ENCODE measurements around the gene OSBPL10. TPM values are rescaled to one million over a fixed set of nuclear protein-coding genes. Genes with fewer than 3 reads are reported as not detected.
"Not testable (repeated sequence)": the region's sequence is repeated elsewhere in the genome, so short reads cannot be mapped to it uniquely, and the experiment has no call there.

Gene OSBPL10
- total RNA-seq, 2 donors from 2014 or later, result 4.2 to 8.2 TPM

DNA sequence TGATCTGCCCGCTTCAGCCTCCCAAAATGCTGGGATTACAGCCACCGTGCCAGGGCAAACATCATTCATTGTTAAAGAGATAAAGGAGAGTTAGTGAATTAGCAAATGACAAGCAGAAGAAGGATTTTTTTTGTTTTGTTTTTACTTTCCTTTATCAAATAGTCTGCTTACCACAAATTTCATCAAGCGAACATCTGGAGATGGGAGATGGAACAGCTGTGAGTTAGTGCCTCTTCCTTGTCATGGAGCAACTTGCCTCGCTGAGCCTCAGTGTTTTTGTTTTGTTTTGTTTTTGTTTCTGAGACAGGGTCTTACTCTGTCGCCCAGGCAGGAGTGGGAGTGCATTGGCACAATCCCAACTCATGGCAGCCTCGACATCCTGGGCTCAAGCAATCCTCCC, 16.4 kb upstream of the OSBPL10 start:
- DNase-seq (ENCODE audit: low spot score), result no peak
- H3K4me1 ChIP-seq, result no peaks in the 10 kb centered on the region
- H3K27ac ChIP-seq, result no peak overlapping the region
- H3K36me3 ChIP-seq, result no peaks in the 10 kb centered on the region
- H3K27me3 ChIP-seq, result no peaks in the 10 kb centered on the region
- TF ChIP-seq CTCF (IDR thresholded peaks at IDR 0.05), result no peak
- no peaks in the 10 kb centered on the region for H3K9me3 ChIP-seq
- no peak overlapping the region for H3K4me3 ChIP-seq

DNA sequence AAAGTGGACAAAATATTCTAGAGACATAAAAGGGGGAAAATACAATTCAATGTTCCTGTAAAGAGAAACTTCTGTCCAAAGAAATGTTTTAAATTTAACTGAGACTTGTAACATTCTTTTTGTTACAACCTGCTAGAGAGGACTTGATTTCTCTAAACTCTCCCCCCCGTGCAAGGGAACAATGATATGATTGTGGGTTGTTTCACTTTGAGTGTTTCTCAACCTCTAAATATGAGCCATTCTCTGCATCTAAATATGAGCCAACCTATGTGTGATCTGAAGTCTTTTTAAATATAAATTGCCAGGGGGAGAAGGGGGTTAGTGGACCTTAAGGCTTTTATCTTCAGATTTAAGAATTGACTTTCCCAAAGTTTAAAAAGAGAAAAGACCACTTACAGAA, 15.1 kb upstream of the OSBPL10 start:
- Histone ChIP-seq H3K4me3 (no peak overlapping the region), H3K4me1 (no peaks in the 10 kb centered on the region), H3K9me3 (peaks cover 0 to 6% of the 10 kb centered on the region in 2 donors), H3K36me3 (no peaks in the 10 kb centered on the region), H3K27me3 (no peaks in the 10 kb centered on the region), H3K27ac (no peak overlapping the region)
- TF ChIP-seq CTCF (IDR thresholded peaks at IDR 0.05), result no peak
- no peak for DNase-seq (ENCODE audit: low spot score)

GRCh38 chr3:31995026-31995425, 14.0 kb upstream of the OSBPL10 start:
- H3K27me3 ChIP-seq; H3K27ac ChIP-seq; H3K4me3 ChIP-seq; DNase-seq (ENCODE audit: low spot score); H3K4me1 ChIP-seq; H3K36me3 ChIP-seq: not testable (repeated sequence)
- peaks cover 0 to 16% of the 10 kb centered on the region in 2 donors for H3K9me3 ChIP-seq

DNA sequence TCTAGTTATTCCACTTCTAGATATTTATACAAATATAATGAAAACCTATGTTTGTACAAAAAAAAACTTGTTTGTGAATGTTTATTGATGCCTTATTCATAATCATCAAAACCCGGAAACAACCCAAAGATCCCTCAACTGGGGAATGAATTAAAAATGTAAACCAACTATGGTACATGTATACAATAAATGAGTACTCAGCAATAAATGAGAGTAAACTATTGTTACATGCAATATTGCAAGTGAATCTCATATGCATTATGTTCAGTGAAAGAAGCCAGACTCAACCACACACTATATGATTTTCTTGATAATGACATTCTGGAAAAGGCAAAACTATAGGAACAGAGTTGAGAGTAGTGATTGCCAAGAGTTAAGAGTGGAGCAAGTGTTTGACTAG, 12.8 kb upstream of the OSBPL10 start:
- DNase-seq (ENCODE audit: low spot score), result no peak
- no peaks in the 10 kb centered on the region for H3K36me3 ChIP-seq
- H3K4me3 ChIP-seq, result no peak overlapping the region
- H3K27me3 ChIP-seq, result no peaks in the 10 kb centered on the region
- no peak overlapping the region for H3K27ac ChIP-seq
- peaks cover 0 to 28% of the 10 kb centered on the region in 2 donors for H3K9me3 ChIP-seq
- no peak for TF ChIP-seq CTCF (IDR thresholded peaks at IDR 0.05)
- H3K4me1 ChIP-seq, result no peaks in the 10 kb centered on the region

DNA sequence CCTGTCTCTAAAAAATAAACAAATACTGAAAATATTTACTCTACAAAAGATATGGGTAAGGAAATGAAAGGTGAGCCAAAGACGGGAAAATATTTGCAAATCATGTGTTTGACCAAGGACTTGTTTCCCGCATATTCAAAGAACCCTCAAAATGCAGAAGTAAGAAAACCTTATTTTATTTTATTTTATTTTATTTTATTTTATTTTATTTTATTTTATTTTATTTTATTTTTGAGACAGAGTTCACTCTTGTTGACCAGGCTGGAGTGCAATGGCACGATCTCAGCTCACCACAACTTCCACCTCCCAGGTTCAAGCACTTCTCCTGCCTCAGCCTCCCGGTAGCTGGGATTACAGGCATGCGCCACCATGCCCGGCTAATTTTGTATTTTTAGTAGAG, 11.9 kb upstream of the OSBPL10 start:
- peaks cover 0 to 33% of the 10 kb centered on the region in 2 donors for H3K9me3 ChIP-seq
- H3K27ac ChIP-seq; H3K27me3 ChIP-seq; H3K4me3 ChIP-seq; H3K36me3 ChIP-seq; DNase-seq (ENCODE audit: low spot score); H3K4me1 ChIP-seq: not testable (repeated sequence)

GRCh38 chr3:31988271-31988670, 7.2 kb upstream of the OSBPL10 start:
- Histone ChIP-seq H3K27ac (no peak overlapping the region), H3K27me3 (no peaks in the 10 kb centered on the region), H3K4me1 (no peaks in the 10 kb centered on the region), H3K4me3 (no peak overlapping the region), H3K36me3 (no peaks in the 10 kb centered on the region), H3K9me3 (peaks cover 0 to 33% of the 10 kb centered on the region in 2 donors)
- no peak for TF ChIP-seq CTCF (IDR thresholded peaks at IDR 0.05)
- no peak for DNase-seq (ENCODE audit: low spot score)

GRCh38 chr3:31985831-31986230, 4.8 kb upstream of the OSBPL10 start:
- H3K9me3 ChIP-seq, result peaks cover 0 to 24% of the 10 kb centered on the region in 2 donors
- H3K27me3 ChIP-seq, result no peaks in the 10 kb centered on the region
- TF ChIP-seq CTCF (IDR thresholded peaks at IDR 0.05), result no peak
- peaks cover 0 to 7% of the 10 kb centered on the region in 2 donors for H3K4me1 ChIP-seq
- no peak overlapping the region for H3K27ac ChIP-seq
- no peak for DNase-seq (ENCODE audit: low spot score)
- H3K36me3 ChIP-seq, result no peaks in the 10 kb centered on the region
- no peak overlapping the region for H3K4me3 ChIP-seq

All from right atrium auricular region (tissue), 2 donors.